Measurements from ENCODE around the gene MRPS17. TPM values are rescaled to one million over a fixed set of nuclear protein-coding genes. Genes with fewer than 3 reads are reported as not detected.

MRPS17 gene
- total and polyA plus RNA-seq, 2 donors (not counting 1 experiment from before 2014, with no cell fraction given), result 14.6 to 17.5 TPM

DNA sequence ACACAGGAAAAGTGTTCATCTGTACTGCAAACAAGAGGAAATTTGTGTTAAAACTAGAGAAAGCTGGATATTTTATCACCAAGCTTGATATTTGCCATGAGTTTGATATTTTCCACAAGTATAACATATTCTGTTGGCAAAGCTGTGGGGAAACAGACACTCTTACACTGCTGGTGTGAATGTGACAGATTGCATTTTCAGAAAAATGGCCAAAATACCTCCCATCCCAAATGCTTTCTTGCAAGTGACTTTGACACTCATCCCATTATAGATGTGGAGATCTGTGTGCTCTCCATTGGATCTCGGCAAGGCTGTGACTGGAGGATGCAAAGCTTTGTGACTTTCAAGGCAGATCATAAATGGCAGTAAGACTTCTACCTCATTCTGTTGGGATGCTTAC is 33.9 kb upstream of the MRPS17 start:
- no peak overlapping the region for H2AFZ ChIP-seq (ENCODE audit: low read length)
- H4K20me1 ChIP-seq (ENCODE audit: control insufficient read depth, extremely low read depth, insufficient read depth, low read length), result no peaks in the 10 kb centered on the region
- H3K79me2 ChIP-seq (ENCODE audit: control insufficient read depth, insufficient read depth, low read length), result no peaks in the 10 kb centered on the region
- TF ChIP-seq EZH2 (IDR thresholded peaks at IDR 0.05; ENCODE audit: low read length, missing control alignments) (no peak), CTCF (conservative IDR thresholded peaks at IDR 0.05 in 1 of 2, IDR thresholded peaks at IDR 0.05 in 1 of 2; ENCODE audit: low read depth in 1 of 2, low read length in 2 of 2) (no peak)
- H3K36me3 ChIP-seq (ENCODE audit: control insufficient read depth, insufficient read depth, low read length), result no peaks in the 10 kb centered on the region
- H3K9me3 ChIP-seq (ENCODE audit: control insufficient read depth, insufficient read depth, low read depth, low read length), result no peaks in the 10 kb centered on the region
- H3K4me1 ChIP-seq (ENCODE audit: control insufficient read depth, extremely low read depth, insufficient read depth, low read length), result no peaks in the 10 kb centered on the region
- H3K27me3 ChIP-seq (ENCODE audit: control insufficient read depth, insufficient read depth, low read length), result no peaks in the 10 kb centered on the region
- no peak for DNase-seq (ENCODE audit: low read depth in 2 of 2)
- H3K27ac ChIP-seq (ENCODE audit: insufficient read depth, low read length), result no peak overlapping the region
- no peak overlapping the region for H3K4me2 ChIP-seq (ENCODE audit: extremely low read depth, insufficient read depth, low read length)
- H3K4me3 ChIP-seq (replicated peaks in 1 of 4; ENCODE audit: control extremely low read depth in 1 of 4, insufficient read depth in 1 of 4, low read depth in 3 of 4, low read length in 4 of 4), result no peak overlapping the region
- H3K9ac ChIP-seq (ENCODE audit: insufficient read depth, low read length), result no peak overlapping the region

DNA sequence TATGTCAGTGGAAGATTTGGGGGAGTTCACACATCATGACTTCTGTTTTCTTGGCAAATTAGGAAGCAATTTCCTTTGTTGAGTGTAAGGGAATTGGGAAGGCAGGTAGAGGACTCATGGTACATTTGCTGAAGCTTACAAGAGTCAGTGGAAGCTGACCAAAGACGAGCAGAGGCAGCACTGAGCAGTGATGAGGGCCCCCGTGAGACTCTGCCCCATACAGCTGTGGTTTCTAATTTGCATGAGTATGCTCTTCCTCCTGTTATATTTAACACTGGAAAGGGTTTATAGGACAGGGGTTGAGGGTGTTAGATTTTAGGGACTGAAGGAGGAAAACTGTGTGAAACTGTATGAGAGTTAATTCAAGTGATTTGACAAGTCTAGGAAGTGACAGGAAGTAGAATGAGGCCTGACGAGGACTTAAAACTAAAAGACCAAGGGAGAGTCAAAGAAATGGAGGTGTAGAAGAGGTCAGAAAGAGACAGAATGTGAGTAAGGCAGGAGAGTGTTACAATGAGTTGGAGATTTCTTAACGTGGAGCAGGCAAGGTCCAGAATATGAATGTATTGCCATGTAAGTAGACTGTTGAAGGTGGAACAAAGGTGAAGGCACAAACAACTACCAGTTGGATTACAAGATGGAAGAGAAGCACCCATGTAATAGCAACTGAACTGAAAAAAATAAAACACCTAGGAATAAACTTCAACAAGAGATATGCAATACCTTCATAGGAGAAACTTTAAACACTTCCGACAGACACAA is 23.5 kb upstream of the MRPS17 start:
- Histone ChIP-seq H3K4me3 (replicated peaks in 1 of 4; ENCODE audit: control extremely low read depth in 1 of 4, insufficient read depth in 1 of 4, low read depth in 3 of 4, low read length in 4 of 4) (no peak overlapping the region), H3K27me3 (ENCODE audit: control insufficient read depth, insufficient read depth, low read length) (no peaks in the 10 kb centered on the region), H3K79me2 (ENCODE audit: control insufficient read depth, insufficient read depth, low read length) (no peaks in the 10 kb centered on the region), H3K36me3 (ENCODE audit: control insufficient read depth, insufficient read depth, low read length) (no peaks in the 10 kb centered on the region), H3K4me1 (ENCODE audit: control insufficient read depth, extremely low read depth, insufficient read depth, low read length) (no peaks in the 10 kb centered on the region), H4K20me1 (ENCODE audit: control insufficient read depth, extremely low read depth, insufficient read depth, low read length) (no peaks in the 10 kb centered on the region), H3K4me2 (ENCODE audit: extremely low read depth, insufficient read depth, low read length) (no peak overlapping the region), H3K27ac (ENCODE audit: insufficient read depth, low read length) (no peak overlapping the region), H2AFZ (ENCODE audit: low read length) (no peak overlapping the region), H3K9me3 (ENCODE audit: control insufficient read depth, insufficient read depth, low read depth, low read length) (no peaks in the 10 kb centered on the region), H3K9ac (ENCODE audit: insufficient read depth, low read length) (no peak overlapping the region)
- no peak for DNase-seq (ENCODE audit: low read depth in 2 of 2)
- TF ChIP-seq EZH2 (IDR thresholded peaks at IDR 0.05; ENCODE audit: low read length, missing control alignments) (no peak), CTCF (conservative IDR thresholded peaks at IDR 0.05 in 1 of 2, IDR thresholded peaks at IDR 0.05 in 1 of 2; ENCODE audit: low read depth in 1 of 2, low read length in 2 of 2) (no peak)

GRCh38 chr7:55931421-55932151 is 20.1 kb upstream of the MRPS17 start:
- Histone ChIP-seq H3K27me3 (ENCODE audit: control insufficient read depth, insufficient read depth, low read length) (no peaks in the 10 kb centered on the region), H3K9me3 (ENCODE audit: control insufficient read depth, insufficient read depth, low read depth, low read length) (no peaks in the 10 kb centered on the region), H3K27ac (ENCODE audit: insufficient read depth, low read length) (no peak overlapping the region)

More at GRCh38 chr7:55931421-55932151, 20.1 kb upstream of the MRPS17 start:
- no peak for DNase-seq (ENCODE audit: low read depth in 2 of 2)
- TF ChIP-seq EZH2 (IDR thresholded peaks at IDR 0.05; ENCODE audit: low read length, missing control alignments) (no peak), CTCF (conservative IDR thresholded peaks at IDR 0.05 in 1 of 2, IDR thresholded peaks at IDR 0.05 in 1 of 2; ENCODE audit: low read depth in 1 of 2, low read length in 2 of 2) (no peak)
- no peaks in the 10 kb centered on the region for H4K20me1 ChIP-seq (ENCODE audit: control insufficient read depth, extremely low read depth, insufficient read depth, low read length)
- no peak overlapping the region for H3K4me3 ChIP-seq (replicated peaks in 1 of 4; ENCODE audit: control extremely low read depth in 1 of 4, insufficient read depth in 1 of 4, low read depth in 3 of 4, low read length in 4 of 4)
- no peaks in the 10 kb centered on the region for H3K4me1 ChIP-seq (ENCODE audit: control insufficient read depth, extremely low read depth, insufficient read depth, low read length)
- H3K9ac ChIP-seq (ENCODE audit: insufficient read depth, low read length), result no peak overlapping the region
- H3K36me3 ChIP-seq (ENCODE audit: control insufficient read depth, insufficient read depth, low read length), result no peaks in the 10 kb centered on the region
- no peaks in the 10 kb centered on the region for H3K79me2 ChIP-seq (ENCODE audit: control insufficient read depth, insufficient read depth, low read length)
- H2AFZ ChIP-seq (ENCODE audit: low read length), result no peak overlapping the region
- H3K4me2 ChIP-seq (ENCODE audit: extremely low read depth, insufficient read depth, low read length), result no peak overlapping the region

All from fibroblast of lung (primary cell).